A549 treated with GW870086 at 1 μM for 4 hours (cell line): Measurements from ENCODE around the gene PRPS1. TPM values are rescaled to one million over a fixed set of nuclear protein-coding genes. Genes with fewer than 3 reads are reported as not detected.

Source experiments
- total RNA-seq: library from RNA; stranded (reverse); fragments of 200-300 nt; extraction: Qiagen RNA extraction; gene quantifications from 5 replicates; pipeline ENCODE4 v1.2.3, GENCODE V29; 2022; ENCODE audit warnings: low read depth

Gene PRPS1
- total RNA-seq, result 99.7 to 105 TPM (median 101 TPM) in 5 replicates

GRCh38 chrX:107627838-107628661, at the start of gene PRPS1:
Gene PRPS1, plus strand, starts transcription at chrX:107628510. Its CDS starts 119 bp downstream, at chrX:107628629.

Other genes starting within 250 kb of the PRPS1 start
- 0.07 to 0.11 TPM (median 0.10 TPM) in 5 replicates for gene FRMPD3, start 178.9 kb upstream of the PRPS1 start, total RNA-seq
- gene TSC22D3, start 147.3 kb downstream of the PRPS1 start, total RNA-seq, result 119 to 150 TPM (median 136 TPM) in 5 replicates
- gene NCBP2L, start 149.2 kb downstream of the PRPS1 start, total RNA-seq, result not detected in 5 replicates
- 7.2 to 9.8 TPM (median 8.4 TPM) in 5 replicates for gene MID2, start 197.4 kb downstream of the PRPS1 start, total RNA-seq